ENCODE data around the gene FBN1.

DNA sequence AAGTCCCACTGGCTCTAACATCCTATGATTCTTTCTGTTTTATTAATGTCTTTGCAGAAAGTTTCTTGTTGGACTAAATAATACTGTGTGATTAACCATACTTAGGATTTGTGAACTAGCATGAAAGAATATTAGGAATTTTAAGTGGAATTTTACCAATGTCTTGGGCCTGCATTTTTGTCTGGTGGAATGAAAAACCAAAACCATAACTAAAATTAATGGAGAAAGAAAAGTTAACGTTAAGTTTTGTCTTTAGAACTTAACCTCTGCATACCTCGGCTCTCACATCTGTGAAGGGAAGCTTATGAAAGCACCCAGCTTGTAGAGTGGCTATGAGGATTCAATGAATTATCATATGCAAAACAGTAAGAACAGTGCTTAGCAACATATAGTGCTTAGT is 6.5 kb downstream of the FBN1 start:
- TF ChIP-seq CSRNP3 (CRISPR knock-in tag; IDR thresholded peaks at IDR 0.05) (no peak), TOX (CRISPR knock-in tag; IDR thresholded peaks at IDR 0.05; ENCODE audit: borderline replicate concordance) (no peak), PPARA (CRISPR knock-in tag; IDR thresholded peaks at IDR 0.05; ENCODE audit: borderline replicate concordance) (no peak), BACH2 (CRISPR knock-in tag; IDR thresholded peaks at IDR 0.05; ENCODE audit: borderline replicate concordance) (no peak), ZNF565 (CRISPR knock-in tag; conservative IDR thresholded peaks at IDR 0.05; ENCODE audit: low read depth) (no peak), RARB (CRISPR knock-in tag; IDR thresholded peaks at IDR 0.05) (no peak)
- TF ChIP-seq, protein P1, sequence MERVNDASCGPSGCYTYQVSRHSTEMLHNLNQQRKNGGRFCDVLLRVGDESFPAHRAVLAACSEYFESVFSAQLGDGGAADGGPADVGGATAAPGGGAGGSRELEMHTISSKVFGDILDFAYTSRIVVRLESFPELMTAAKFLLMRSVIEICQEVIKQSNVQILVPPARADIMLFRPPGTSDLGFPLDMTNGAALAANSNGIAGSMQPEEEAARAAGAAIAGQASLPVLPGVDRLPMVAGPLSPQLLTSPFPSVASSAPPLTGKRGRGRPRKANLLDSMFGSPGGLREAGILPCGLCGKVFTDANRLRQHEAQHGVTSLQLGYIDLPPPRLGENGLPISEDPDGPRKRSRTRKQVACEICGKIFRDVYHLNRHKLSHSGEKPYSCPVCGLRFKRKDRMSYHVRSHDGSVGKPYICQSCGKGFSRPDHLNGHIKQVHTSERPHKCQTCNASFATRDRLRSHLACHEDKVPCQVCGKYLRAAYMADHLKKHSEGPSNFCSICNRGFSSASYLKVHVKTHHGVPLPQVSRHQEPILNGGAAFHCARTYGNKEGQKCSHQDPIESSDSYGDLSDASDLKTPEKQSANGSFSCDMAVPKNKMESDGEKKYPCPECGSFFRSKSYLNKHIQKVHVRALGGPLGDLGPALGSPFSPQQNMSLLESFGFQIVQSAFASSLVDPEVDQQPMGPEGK (CRISPR knock-in tag; IDR thresholded peaks at IDR 0.05; ENCODE audit: borderline replicate concordance), result no peak
